UCSD-AML1 (cell line): ENCODE data around the gene FXYD4.
A peak's percentile ranks its signal among the peaks of the same experiment; 100 is the strongest.
"Not testable (repeated sequence)": the region's sequence is repeated elsewhere in the genome, so short reads cannot be mapped to it uniquely, and the experiment has no call there.

Experiments
- DNase-seq: peaks from one replicate; lab custom pipeline; 2025; ENCODE audit not compliant: unreplicated experiment; lab: John Stamatoyannopoulos, UW

Gene FXYD4

DNA sequence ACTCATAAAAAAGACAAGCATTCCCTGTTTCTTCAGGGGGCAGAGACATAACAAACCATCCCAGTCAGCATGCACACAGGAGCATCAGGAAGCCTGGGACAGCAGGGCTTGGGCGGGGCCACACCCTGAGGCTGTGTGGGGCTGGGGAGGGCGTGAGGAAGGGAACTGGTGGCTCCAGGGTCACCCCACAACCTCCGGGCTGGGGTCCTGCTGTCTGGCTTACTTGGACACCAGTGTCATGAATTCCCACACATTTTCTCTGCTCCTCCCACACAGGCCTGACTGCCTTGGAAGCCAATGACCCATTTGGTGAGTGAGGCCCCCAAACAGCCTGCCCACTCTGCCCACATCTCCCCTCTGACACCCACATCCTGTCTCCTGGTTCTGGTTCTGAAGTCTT lies 2.8 kb downstream of the FXYD4 start:
- DNase-seq, result no peak

- DNase-seq, result no peak
These were observed 4.1 kb downstream of the FXYD4 start for GRCh38 chr10:43375401-43376020.

GRCh38 chr10:43376046-43376635 lies 4.7 kb downstream of the FXYD4 start:
- no peak for DNase-seq

DNA sequence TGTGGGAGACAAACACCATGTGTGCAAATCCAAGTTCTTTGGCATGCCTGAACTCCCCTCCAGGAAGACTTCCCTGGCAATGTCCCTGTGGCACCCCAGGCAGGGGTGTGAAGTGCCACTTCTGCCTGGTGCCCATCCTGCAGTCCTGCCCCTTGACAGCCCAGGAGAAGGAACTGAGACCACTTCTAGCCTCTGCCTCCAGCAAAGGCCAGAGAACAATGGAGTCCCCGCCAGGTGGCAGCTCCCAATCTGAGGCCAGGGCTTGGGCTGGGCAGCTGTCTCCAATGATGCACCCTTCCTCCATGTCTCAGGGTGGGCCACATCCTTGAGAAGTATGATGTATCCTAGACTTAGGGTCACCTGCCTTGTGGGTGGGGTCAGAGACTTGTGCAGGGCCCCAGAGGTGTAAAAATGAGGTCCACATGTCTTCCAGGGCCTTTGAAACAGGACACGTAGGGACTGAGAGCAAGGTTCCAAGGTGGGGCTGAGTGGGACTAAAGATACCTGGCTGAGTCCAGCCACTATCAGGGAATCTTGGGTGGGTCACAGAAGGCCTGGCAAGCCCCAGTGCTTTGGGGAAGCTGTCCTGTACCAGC lies 5.5 kb downstream of the FXYD4 start:
- DNase-seq, result no peak

DNA sequence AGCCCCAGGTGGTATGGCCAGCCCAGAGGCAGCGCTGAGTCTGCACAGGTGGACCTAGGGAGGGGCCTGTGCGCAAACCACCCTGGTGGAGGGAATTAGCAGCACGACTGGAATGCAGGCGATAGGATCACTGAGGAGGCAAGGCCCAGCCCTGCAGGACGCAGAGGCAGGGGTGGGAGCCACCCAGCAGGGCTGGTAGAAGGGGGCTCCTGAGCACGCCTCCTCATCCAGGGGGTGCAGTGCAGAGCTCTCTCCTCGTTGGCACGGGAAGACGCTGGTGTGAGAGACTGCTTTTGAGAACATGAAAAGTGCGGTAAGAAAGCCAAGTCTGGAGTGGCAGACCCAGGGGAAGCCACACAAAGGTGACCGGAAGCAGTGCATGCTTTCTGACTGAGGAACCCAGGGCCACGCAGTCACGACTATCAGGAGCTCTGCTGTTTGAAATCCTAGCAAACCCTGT lies 6.0 kb downstream of the FXYD4 start:
- no peak for DNase-seq

- no peak for DNase-seq
These were observed 9.3 kb downstream of the FXYD4 start for GRCh38 chr10:43380610-43381222.

- no peak for DNase-seq
These were observed 12.0 kb downstream of the FXYD4 start for GRCh38 chr10:43383204-43383971.

- DNase-seq, result no peak
These were observed 13.1 kb downstream of the FXYD4 start for GRCh38 chr10:43384252-43385221.

- no peak for DNase-seq
These were observed 14.1 kb downstream of the FXYD4 start for GRCh38 chr10:43385412-43386004.

GRCh38 chr10:43386549-43386948 lies 15.1 kb downstream of the FXYD4 start:
- DNase-seq, result no peak

DNA sequence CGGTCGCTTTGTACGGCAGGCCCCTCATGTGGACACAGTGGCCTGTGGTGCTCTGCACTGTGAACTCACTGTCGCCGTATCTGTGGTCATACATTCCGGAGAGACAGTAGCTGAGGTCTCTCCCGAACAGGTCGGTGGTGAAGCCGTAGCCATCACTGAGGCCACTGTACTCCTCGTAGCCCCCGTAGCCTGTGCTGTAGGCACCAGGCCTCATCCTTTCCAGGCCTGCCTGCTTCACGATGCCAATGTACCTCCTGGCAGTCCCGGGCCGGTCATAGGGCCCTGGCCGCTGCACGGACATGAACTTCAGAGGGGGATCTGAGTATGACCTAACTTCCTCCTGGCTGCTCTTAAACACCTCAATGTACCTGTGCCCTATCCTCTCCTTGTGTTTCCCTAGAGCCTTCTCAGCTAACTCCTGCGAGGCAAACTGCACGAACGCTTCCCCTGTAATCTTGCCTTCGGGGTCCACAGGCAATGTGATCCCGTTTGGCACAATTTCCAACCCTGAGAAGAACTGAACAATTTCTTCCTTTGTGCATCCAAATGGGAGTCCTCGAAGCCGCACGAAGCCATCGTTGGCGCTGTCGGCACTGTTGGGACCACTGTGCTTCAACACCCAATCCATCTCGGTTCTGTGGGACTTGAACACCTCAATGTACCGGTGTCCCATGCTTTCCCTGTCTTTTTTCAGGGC lies 15.7 kb downstream of the FXYD4 start:
- DNase-seq, result no peak

- no peak for DNase-seq
These were observed 16.2 kb downstream of the FXYD4 start for GRCh38 chr10:43387678-43388032.

- no peak for DNase-seq
These were observed 18.4 kb downstream of the FXYD4 start for GRCh38 chr10:43389867-43390266.

GRCh38 chr10:43390333-43390732 lies 18.9 kb downstream of the FXYD4 start:
- DNase-seq, result no peak

DNA sequence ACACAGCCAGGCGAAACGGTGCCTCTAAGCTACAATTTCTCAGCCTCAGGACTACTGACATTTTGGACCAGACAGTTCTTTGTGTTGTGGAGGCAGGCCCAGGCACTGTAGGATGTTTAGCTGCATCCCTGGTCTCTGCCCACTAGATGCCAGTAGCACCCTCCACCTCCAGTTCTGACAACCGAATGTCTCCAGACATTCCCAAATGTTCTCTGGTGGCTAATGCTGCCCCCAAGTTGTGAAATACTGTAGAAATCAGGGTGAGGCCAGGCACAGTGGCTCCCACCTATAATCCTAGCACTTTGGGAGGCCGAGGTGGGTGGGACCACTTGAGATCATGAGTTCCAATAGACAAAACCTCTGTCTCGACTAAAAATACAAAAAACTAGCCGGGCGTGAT lies 19.3 kb downstream of the FXYD4 start:
- peak; percentile 26 for DNase-seq

GRCh38 chr10:43391496-43391895 lies 20.1 kb downstream of the FXYD4 start:
- DNase-seq, result no peak

GRCh38 chr10:43392748-43393147 lies 21.3 kb downstream of the FXYD4 start:
- no peak for DNase-seq

- DNase-seq, result not testable (repeated sequence)
These were observed 21.8 kb downstream of the FXYD4 start for GRCh38 chr10:43393186-43393585.

DNA sequence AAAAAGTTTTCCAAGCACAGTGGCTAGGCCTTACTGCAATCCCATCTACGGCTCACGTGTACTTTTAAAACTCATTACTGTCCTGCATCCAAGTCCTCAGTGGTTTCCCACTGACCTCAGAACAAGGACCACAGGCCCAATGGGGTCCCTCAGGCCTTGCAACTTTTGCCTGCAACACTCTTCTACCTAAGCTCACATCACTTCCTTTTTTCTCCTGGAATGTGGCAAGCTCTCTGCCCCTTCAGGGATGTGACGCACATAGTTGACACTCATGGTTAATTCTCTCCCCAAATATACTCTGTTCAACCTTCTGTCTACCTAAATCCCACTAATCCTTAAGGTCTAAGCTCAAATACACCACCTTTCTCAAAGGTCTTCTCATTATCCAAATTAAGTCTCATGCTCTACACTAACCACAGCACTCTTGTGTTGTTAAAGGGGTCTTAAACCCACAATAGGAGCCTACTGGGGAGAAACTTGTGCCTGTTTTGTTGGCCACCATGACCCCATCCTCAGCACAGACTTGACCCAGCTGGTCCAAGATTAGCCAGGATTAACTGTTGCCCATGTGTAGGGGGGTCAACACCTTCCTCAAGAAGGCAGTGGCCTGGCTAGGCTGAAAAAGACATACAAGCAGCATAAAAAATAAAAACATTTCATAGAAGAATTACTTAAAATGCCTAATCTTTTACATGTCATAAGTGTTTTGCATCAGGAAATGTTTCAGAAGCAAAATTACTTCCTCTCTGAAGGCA lies 22.3 kb downstream of the FXYD4 start:
- no peak for DNase-seq
